Activated CD4-positive, alpha-beta T cell treated with anti-CD3 and anti-CD28 coated beads, Interleukin-2, amount 10 ng/mL, durations not matched to agents 7 days and 5 days (primary cell): ENCODE measurements around the gene PANX1. TPM values are rescaled to one million over a fixed set of nuclear protein-coding genes. Genes with fewer than 3 reads are reported as not detected.
A peak's percentile ranks its signal among the peaks of the same experiment; 100 is the strongest.

ENCODE experiments used
- CTCF ChIA-PET: fragments of 350-600 bp; sonication (Branson Sonifier 250); formaldehyde crosslinking; loops from one replicate; lab custom pipeline; 2021; ENCODE audit warnings: antibody characterized with exemption; lab: Charles Lee
- POLR2A ChIA-PET: fragments of 350-600 bp; sonication (Branson Sonifier 250); formaldehyde crosslinking; loops from one replicate; lab custom pipeline; 2021; ENCODE audit warnings: antibody characterized with exemption; lab: Charles Lee
- DNase-seq: peaks from one replicate; pipeline ENCODE4 v3.0.0-alpha.2; 2020
- H3K27ac Mint-ChIP-seq: one replicate; pipeline ENCODE4 v1.8.0; 2021; ENCODE audit warnings: mild to moderate bottlenecking, moderate library complexity, mixed read lengths
- H3K27me3 Mint-ChIP-seq: one replicate; pipeline ENCODE4 v1.8.0; 2021; ENCODE audit warnings: mixed read lengths
- H3K36me3 Mint-ChIP-seq: one replicate; pipeline ENCODE4 v1.8.0; 2021; ENCODE audit warnings: low read depth, mixed read lengths
- H3K4me1 Mint-ChIP-seq: one replicate; pipeline ENCODE4 v1.8.0; 2021; ENCODE audit warnings: mixed read lengths
- H3K4me3 Mint-ChIP-seq: one replicate; pipeline ENCODE4 v1.8.0; 2021; ENCODE audit warnings: mild to moderate bottlenecking, moderate library complexity, mixed read lengths
- H3K9me3 Mint-ChIP-seq: one replicate; pipeline ENCODE4 v1.8.0; 2021; ENCODE audit warnings: mixed read lengths
- total RNA-seq, 2 experiments: library from RNA; stranded (reverse); gene quantifications; one replicate each; pipeline ENCODE4 v1.2.3, GENCODE V29; 2021

PANX1 gene
- 10 to 100 TPM; 13.2 to 13.9 TPM for total RNA-seq

- POLR2A ChIA-PET: interaction anchor here (1.7 kb wide), 1 partner anchor 387 kb away, joined by 6 read pairs; the partner anchor contains the start of genes C11orf54 and TAF1D
- CTCF ChIA-PET: interaction anchor here (1.2 to 1.8 kb wide), 3 partner anchors 10 to 1044 kb away, joined by 3 to 6 read pairs (median 4); no protein-coding TSS in a partner anchor
- peak; percentile 78 for DNase-seq
- no peaks in the 10 kb centered on the region for H3K36me3 Mint-ChIP-seq
- peak within 1 kb of the TSS; percentile 95 for H3K27ac Mint-ChIP-seq
- H3K4me1 Mint-ChIP-seq: peaks cover 27% of the 10 kb centered on the region
- no peaks in the 10 kb centered on the region for H3K27me3 Mint-ChIP-seq
- no peaks in the 10 kb centered on the region for H3K9me3 Mint-ChIP-seq
- H3K4me3 Mint-ChIP-seq: no peak within 1 kb of the TSS
Observed at GRCh38 chr11:94128746-94129511, at the start of gene PANX1. Gene PANX1 (plus strand): TSS chr11:94128841. CDS start chr11:94129313, 472 bp downstream.

DNA sequence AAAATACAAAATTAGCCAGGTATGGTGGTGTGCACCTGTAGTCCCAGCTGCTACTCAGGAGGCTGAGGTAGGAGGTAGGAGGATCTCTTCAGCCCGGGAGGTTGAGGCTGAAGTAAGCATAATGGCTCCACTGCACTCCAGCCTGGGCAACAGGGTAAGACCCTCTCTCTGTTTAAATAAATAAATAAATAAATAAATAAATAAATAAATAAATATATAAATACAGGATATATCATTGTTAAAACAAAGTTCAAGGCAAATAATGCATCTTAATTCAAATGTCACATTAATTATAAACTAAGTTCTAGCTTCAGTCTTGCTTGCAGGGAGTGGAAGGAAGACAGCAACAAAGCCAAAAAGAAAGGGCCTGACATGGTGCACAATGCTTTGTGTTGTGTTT lies 44.5 kb upstream of the PANX1 start:
- Mint-ChIP-seq H3K27me3 (peaks cover 11% of the 10 kb centered on the region), H3K36me3 (no peaks in the 10 kb centered on the region), H3K27ac (no peak overlapping the region), H3K4me1 (no peaks in the 10 kb centered on the region), H3K9me3 (no peaks in the 10 kb centered on the region), H3K4me3 (no peak overlapping the region)
- no peak for DNase-seq
- ChIA-PET POLR2A (no interaction called here), CTCF (no interaction called here)

GRCh38 chr11:94088906-94089305 lies 39.7 kb upstream of the PANX1 start:
- Mint-ChIP-seq H3K9me3 (no peaks in the 10 kb centered on the region), H3K36me3 (no peaks in the 10 kb centered on the region), H3K27ac (no peak overlapping the region), H3K4me3 (no peak overlapping the region), H3K4me1 (no peaks in the 10 kb centered on the region), H3K27me3 (peaks cover 5% of the 10 kb centered on the region)
- CTCF ChIA-PET: no interaction called here
- POLR2A ChIA-PET: no interaction called here
- DNase-seq: no peak

DNA sequence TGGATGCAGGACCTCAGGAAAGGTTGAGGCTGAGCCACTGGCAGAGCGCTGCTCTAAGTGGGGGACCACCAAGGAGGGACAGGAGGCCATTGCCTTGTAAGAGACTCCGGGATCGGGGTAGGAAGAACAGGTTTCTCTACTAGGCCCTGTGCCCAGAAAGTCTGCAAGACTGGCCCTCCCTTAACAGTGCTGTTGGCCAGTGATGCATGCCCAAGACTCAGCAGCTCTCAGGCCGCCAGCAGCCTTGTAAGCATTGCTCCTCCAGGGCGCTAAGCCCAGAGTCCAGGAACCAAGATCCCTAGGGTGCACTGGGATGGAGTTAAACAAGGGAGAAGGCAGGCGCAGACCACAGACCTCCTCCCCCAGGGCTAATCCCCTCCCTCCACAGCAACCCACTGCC lies 39.3 kb upstream of the PANX1 start:
- Mint-ChIP-seq H3K9me3 (no peaks in the 10 kb centered on the region), H3K4me3 (no peak overlapping the region), H3K27me3 (peaks cover 5% of the 10 kb centered on the region), H3K27ac (no peak overlapping the region), H3K4me1 (no peaks in the 10 kb centered on the region), H3K36me3 (no peaks in the 10 kb centered on the region)
- DNase-seq: no peak
- ChIA-PET CTCF (no interaction called here), POLR2A (no interaction called here)

GRCh38 chr11:94090401-94090800 lies 38.2 kb upstream of the PANX1 start:
- Mint-ChIP-seq H3K4me1 (no peaks in the 10 kb centered on the region), H3K36me3 (no peaks in the 10 kb centered on the region), H3K27ac (no peak overlapping the region), H3K27me3 (peaks cover 5% of the 10 kb centered on the region), H3K4me3 (no peak overlapping the region), H3K9me3 (no peaks in the 10 kb centered on the region)
- ChIA-PET POLR2A (no interaction called here), CTCF (no interaction called here)
- DNase-seq: no peak

DNA sequence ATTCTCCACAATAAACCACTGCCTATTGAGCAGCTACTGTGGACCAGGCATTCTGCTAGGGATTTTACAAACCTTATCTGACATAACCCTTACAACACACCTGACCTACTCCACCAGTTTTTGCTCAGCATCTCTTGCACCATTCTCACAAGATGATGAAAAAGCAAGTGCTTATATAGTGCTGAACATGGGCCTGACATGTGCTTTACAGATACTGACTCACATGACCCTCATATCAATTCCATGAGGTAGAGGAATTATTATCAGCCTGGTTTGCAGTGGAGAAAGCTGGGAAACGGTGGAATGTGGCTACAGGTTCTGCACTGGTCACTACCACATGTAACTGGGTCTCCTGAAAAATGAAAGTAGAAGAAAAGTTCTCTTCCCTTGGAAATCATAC lies 37.5 kb upstream of the PANX1 start:
- H3K9me3 Mint-ChIP-seq: no peaks in the 10 kb centered on the region
- peaks cover 3% of the 10 kb centered on the region for H3K27me3 Mint-ChIP-seq
- no peak overlapping the region for H3K27ac Mint-ChIP-seq
- no peak overlapping the region for H3K4me3 Mint-ChIP-seq
- ChIA-PET CTCF (no interaction called here), POLR2A (no interaction called here)
- no peak for DNase-seq
- no peaks in the 10 kb centered on the region for H3K4me1 Mint-ChIP-seq
- no peaks in the 10 kb centered on the region for H3K36me3 Mint-ChIP-seq

DNA sequence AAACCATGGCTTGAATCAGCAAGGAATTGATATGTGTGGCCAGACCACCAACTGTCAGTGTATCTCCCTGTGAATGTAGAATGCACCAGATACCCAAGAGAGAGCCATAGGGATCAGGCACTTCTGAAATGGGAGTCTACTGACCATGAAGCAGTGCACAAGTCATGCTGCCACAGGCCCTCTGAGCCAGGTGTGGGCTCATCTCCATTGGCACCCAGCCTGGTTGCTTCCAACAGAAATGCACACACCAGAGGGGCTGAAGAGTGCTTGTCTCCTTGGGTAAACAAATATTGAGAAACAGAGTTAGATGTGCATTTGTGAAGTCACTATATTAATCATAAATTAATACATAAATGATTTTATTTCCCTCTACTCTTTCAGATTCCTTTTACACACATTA lies 28.4 kb upstream of the PANX1 start:
- no peak overlapping the region for H3K27ac Mint-ChIP-seq
- H3K4me1 Mint-ChIP-seq: no peaks in the 10 kb centered on the region
- H3K4me3 Mint-ChIP-seq: no peak overlapping the region
- ChIA-PET CTCF (no interaction called here), POLR2A (no interaction called here)
- no peak for DNase-seq
- H3K36me3 Mint-ChIP-seq: no peaks in the 10 kb centered on the region
- no peaks in the 10 kb centered on the region for H3K9me3 Mint-ChIP-seq
- H3K27me3 Mint-ChIP-seq: peaks cover 2% of the 10 kb centered on the region

GRCh38 chr11:94103471-94103870 lies 25.2 kb upstream of the PANX1 start:
- Mint-ChIP-seq H3K9me3 (no peaks in the 10 kb centered on the region), H3K4me3 (no peak overlapping the region), H3K4me1 (no peaks in the 10 kb centered on the region), H3K27ac (no peak overlapping the region), H3K27me3 (peaks cover 5% of the 10 kb centered on the region), H3K36me3 (no peaks in the 10 kb centered on the region)
- DNase-seq: no peak
- ChIA-PET CTCF (no interaction called here), POLR2A (no interaction called here)

- ChIA-PET CTCF (no interaction called here), POLR2A (no interaction called here)
- Mint-ChIP-seq H3K27me3 (peaks cover 11% of the 10 kb centered on the region), H3K9me3 (no peaks in the 10 kb centered on the region), H3K4me3 (no peak overlapping the region), H3K27ac (no peak overlapping the region), H3K36me3 (no peaks in the 10 kb centered on the region), H3K4me1 (no peaks in the 10 kb centered on the region)
- no peak for DNase-seq
Observed at GRCh38 chr11:94104734-94105133, 23.9 kb upstream of the PANX1 start.

- POLR2A ChIA-PET: no interaction called here
- Mint-ChIP-seq H3K4me3 (no peak overlapping the region), H3K36me3 (no peaks in the 10 kb centered on the region), H3K9me3 (no peaks in the 10 kb centered on the region), H3K27me3 (peaks cover 11% of the 10 kb centered on the region), H3K27ac (no peak overlapping the region), H3K4me1 (no peaks in the 10 kb centered on the region)
- DNase-seq: no peak
- CTCF ChIA-PET: no interaction called here
Observed at GRCh38 chr11:94106716-94107115, 21.9 kb upstream of the PANX1 start.

GRCh38 chr11:94107363-94107762 lies 21.3 kb upstream of the PANX1 start:
- H3K9me3 Mint-ChIP-seq: no peaks in the 10 kb centered on the region
- no peak overlapping the region for H3K27ac Mint-ChIP-seq
- H3K27me3 Mint-ChIP-seq: peaks cover 11% of the 10 kb centered on the region
- no peak overlapping the region for H3K4me3 Mint-ChIP-seq
- ChIA-PET CTCF (no interaction called here), POLR2A (no interaction called here)
- H3K36me3 Mint-ChIP-seq: no peaks in the 10 kb centered on the region
- no peak for DNase-seq
- no peaks in the 10 kb centered on the region for H3K4me1 Mint-ChIP-seq

GRCh38 chr11:94111241-94111640 lies 17.4 kb upstream of the PANX1 start:
- POLR2A ChIA-PET: no interaction called here
- peaks cover 19% of the 10 kb centered on the region for H3K27me3 Mint-ChIP-seq

DNA sequence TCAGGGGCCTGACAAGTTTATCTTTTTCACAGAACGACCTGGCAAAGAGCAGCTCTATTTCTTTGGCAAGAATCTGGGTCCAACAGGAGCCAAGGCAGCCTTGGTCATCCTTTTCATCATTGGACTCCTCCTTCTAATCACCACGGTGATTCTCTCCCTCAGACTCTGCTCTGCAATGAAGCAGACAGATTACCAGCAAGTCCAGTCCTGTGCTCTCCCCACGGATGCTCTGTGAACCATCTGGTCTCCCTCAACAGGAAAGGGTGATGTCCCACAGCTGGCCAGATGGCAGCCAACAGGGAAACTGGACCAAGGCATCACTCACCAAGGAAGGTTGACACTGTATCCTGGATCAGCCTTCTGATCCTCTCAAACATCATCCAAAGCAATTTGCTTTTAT lies 17.0 kb upstream of the PANX1 start:
- POLR2A ChIA-PET: no interaction called here
- Mint-ChIP-seq H3K9me3 (no peaks in the 10 kb centered on the region), H3K27ac (no peak overlapping the region), H3K27me3 (peaks cover 19% of the 10 kb centered on the region), H3K4me1 (no peaks in the 10 kb centered on the region), H3K36me3 (no peaks in the 10 kb centered on the region), H3K4me3 (no peak overlapping the region)
- DNase-seq: no peak
- CTCF ChIA-PET: no interaction called here

More at GRCh38 chr11:94111241-94111640, 17.4 kb upstream of the PANX1 start:
- Mint-ChIP-seq H3K27ac (no peak overlapping the region), H3K4me1 (no peaks in the 10 kb centered on the region), H3K36me3 (no peaks in the 10 kb centered on the region), H3K4me3 (no peak overlapping the region), H3K9me3 (no peaks in the 10 kb centered on the region)
- CTCF ChIA-PET: no interaction called here
- DNase-seq: no peak
